HUES64 (cell line): Measurements from ENCODE around the gene GLRA2.

Experiments
- H3K27ac ChIP-seq: 2 replicates; pipeline ENCODE4 v1.7.0; 2013; ENCODE audit warnings: low read depth, low read length, inconsistent platforms
- H3K27me3 ChIP-seq: 2 replicates; pipeline ENCODE4 v1.6.1; 2013; ENCODE audit warnings: mild to moderate bottlenecking, low read length; ENCODE audit not compliant: insufficient read depth
- H3K36me3 ChIP-seq: 2 replicates; pipeline ENCODE4 v1.6.1; 2013; ENCODE audit warnings: mild to moderate bottlenecking, low read length; ENCODE audit not compliant: insufficient read depth
- H3K4me1 ChIP-seq: 2 replicates; pipeline ENCODE4 v1.6.1; 2013; ENCODE audit warnings: mild to moderate bottlenecking, low read length, moderate library complexity; ENCODE audit not compliant: insufficient read depth
- H3K4me3 ChIP-seq: 2 replicates; pipeline ENCODE4 v1.5.1; 2013; ENCODE audit warnings: mild to moderate bottlenecking, low read length, moderate library complexity
- H3K9ac ChIP-seq: 2 replicates; pipeline ENCODE4 v1.6.1; 2013; ENCODE audit warnings: mild to moderate bottlenecking, low read depth, low read length
- H3K9me3 ChIP-seq: 2 replicates; pipeline ENCODE4 v1.6.1; 2013; ENCODE audit warnings: low read depth, low read length; ENCODE audit not compliant: insufficient read depth
- WGBS: fragments of 150-250, 120-280 bp; methylation state at CpG from one replicate; pipeline ENCODE4 v1.1.7; 2013; ENCODE audit warnings: missing lambda C conversion rate; 5-methylcytosine and 5-hydroxymethylcytosine counted together

The GLRA2 gene

GRCh38 chrX:14712096-14712495 lies 182.8 kb downstream of the GLRA2 start:
- Histone ChIP-seq H3K27me3 (no peaks in the 10 kb centered on the region), H3K9me3 (no peaks in the 10 kb centered on the region), H3K9ac (no peak overlapping the region), H3K27ac (no peak overlapping the region), H3K36me3 (no peaks in the 10 kb centered on the region), H3K4me1 (no peaks in the 10 kb centered on the region), H3K4me3 (no peak overlapping the region)
- WGBS = 82% methylated on average over 2 of the region's 3 CpGs

DNA sequence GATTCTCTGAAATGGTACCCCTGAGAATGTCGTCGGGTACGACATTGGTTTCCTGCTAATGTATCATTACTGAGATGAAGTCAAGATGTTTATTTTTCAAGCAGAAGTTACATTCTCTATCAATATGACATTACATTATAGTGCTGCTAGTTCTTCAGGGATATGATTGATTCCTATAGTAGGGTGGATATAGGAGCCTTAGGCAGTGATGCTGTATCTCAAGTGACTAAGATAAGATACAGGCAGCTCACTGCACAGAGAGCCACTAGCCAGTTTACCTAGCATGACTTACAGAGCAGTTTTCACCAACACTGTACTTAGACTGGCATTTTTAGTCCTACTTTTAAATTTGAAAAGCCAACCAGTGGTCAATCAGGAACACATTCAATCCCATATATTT lies 188.6 kb downstream of the GLRA2 start:
- 88% methylated on average over 3 of the region's 3 CpGs for WGBS
- H3K36me3 ChIP-seq = no peaks in the 10 kb centered on the region
- no peaks in the 10 kb centered on the region for H3K4me1 ChIP-seq
- no peak overlapping the region for H3K9ac ChIP-seq
- H3K4me3 ChIP-seq = no peak overlapping the region
- H3K27ac ChIP-seq = no peak overlapping the region
- no peaks in the 10 kb centered on the region for H3K27me3 ChIP-seq
- H3K9me3 ChIP-seq = no peaks in the 10 kb centered on the region

DNA sequence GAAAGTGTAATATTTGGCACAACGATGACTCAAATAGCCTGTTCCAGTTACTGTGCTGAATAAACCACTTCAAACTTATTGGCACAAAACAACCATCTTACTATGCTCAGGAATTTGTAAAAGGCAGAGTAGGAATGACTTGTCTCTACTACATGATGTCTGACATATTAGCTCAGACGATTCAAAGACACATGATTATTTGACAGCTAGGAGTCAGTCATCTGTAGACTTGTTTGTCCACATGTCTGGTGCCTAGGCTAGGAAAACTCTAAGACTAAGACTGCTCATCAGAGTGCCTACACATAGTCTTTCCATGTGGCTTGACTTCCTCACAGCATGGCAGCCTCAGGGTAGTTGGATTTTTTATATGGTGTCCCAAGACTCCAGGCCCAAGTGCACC lies 189.1 kb downstream of the GLRA2 start:
- H3K36me3 ChIP-seq = no peaks in the 10 kb centered on the region
- no peaks in the 10 kb centered on the region for H3K9me3 ChIP-seq
- no peak overlapping the region for H3K9ac ChIP-seq
- H3K4me1 ChIP-seq = no peaks in the 10 kb centered on the region
- no peak overlapping the region for H3K4me3 ChIP-seq
- no peak overlapping the region for H3K27ac ChIP-seq
- H3K27me3 ChIP-seq = no peaks in the 10 kb centered on the region
- 87% methylated on average over 1 of the region's 2 CpGs for WGBS

DNA sequence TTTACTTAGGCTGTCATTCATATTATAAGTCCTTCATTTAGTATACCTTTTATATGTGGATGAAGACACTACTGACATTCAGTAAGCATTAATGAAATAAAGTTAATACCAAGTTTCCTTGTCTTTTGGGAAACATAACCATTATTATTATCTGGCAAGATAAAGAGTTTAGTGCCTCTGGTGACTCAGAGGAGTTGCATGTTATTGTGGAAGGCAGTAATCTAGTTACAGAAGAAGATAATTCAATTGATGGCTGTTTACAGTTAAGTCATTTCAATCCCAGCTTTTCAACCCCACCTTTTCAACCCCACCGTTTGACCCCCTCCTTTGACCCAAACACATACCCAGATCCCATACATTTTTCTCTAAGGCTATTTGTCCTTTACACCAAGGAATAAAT lies 199.7 kb downstream of the GLRA2 start:
- Histone ChIP-seq H3K4me3 (no peak overlapping the region), H3K36me3 (no peaks in the 10 kb centered on the region), H3K4me1 (no peaks in the 10 kb centered on the region), H3K27ac (no peak overlapping the region), H3K9me3 (no peaks in the 10 kb centered on the region), H3K9ac (no peak overlapping the region), H3K27me3 (no peaks in the 10 kb centered on the region)
- WGBS = 75% methylated on average over 1 of the region's 1 CpG

GRCh38 chrX:14738643-14739042 lies 209.3 kb downstream of the GLRA2 start:
- Histone ChIP-seq H3K4me1 (no peaks in the 10 kb centered on the region), H3K4me3 (no peak overlapping the region), H3K27me3 (no peaks in the 10 kb centered on the region), H3K27ac (no peak overlapping the region), H3K9me3 (no peaks in the 10 kb centered on the region), H3K36me3 (no peaks in the 10 kb centered on the region), H3K9ac (no peak overlapping the region)
- 97% methylated on average over 2 of the region's 4 CpGs for WGBS

- H3K27ac ChIP-seq = no peak overlapping the region
- no peak overlapping the region for H3K9ac ChIP-seq
- no peaks in the 10 kb centered on the region for H3K9me3 ChIP-seq
- 0 out of 2 replicates have a peak, but pooled peaks cover 4% of the 10 kb centered on the region for H3K4me1 ChIP-seq
- no peaks in the 10 kb centered on the region for H3K27me3 ChIP-seq
- no peaks in the 10 kb centered on the region for H3K36me3 ChIP-seq
- WGBS = 89% methylated on average over 4 of the region's 4 CpGs
- H3K4me3 ChIP-seq = no peak overlapping the region
Observed at GRCh38 chrX:14753441-14753840, 224.1 kb downstream of the GLRA2 start.

DNA sequence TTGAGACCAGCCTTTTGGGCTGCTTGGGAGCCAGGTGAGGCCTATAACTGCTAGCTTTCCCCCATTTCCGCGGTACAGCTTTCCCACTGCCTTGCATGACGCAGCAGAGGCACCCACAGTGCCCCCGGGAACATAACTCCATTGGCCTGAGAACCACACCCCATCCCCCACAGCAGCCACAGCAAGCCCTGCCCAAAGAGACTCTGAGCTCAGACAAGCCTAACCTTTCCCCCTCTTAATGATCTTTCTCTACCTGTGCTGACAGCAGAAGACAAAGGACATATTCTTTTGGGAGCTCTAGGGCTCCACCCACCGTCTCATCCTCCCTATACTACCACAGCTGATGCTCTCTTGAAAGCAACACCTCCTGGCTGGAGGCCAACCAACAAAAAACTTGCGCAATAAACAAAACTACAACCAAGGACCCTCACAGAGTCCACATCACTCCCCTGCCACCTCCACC lies 228.7 kb downstream of the GLRA2 start:
- H3K9me3 ChIP-seq = no peaks in the 10 kb centered on the region
- H3K9ac ChIP-seq = no peak overlapping the region
- WGBS = 90% methylated on average over 6 of the region's 6 CpGs
- H3K4me1 ChIP-seq = 0 out of 2 replicates have a peak, but pooled peaks cover 4% of the 10 kb centered on the region
- no peak overlapping the region for H3K4me3 ChIP-seq
- H3K36me3 ChIP-seq = no peaks in the 10 kb centered on the region
- H3K27ac ChIP-seq = no peak overlapping the region
- no peaks in the 10 kb centered on the region for H3K27me3 ChIP-seq

DNA sequence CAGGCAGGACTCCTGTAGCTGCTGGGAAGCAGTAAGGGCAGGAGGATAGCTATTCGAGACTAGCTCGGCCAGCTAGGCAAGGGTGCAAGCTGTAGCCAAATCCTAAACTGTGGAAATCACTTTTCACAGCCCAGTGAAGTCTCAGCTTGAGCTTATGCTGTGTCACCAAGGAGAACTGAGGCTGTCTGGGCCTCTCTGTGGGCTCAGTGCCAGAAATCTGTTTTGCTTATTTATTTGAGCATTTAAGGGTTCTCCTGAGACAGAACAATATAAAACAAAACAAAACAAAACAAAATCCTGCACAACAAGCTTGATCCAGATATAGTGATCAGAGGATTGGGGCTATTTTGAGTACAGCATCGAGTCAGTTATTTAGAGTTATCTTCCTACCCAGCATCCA lies 246.1 kb downstream of the GLRA2 start:
- Histone ChIP-seq H3K36me3 (no peaks in the 10 kb centered on the region), H3K4me3 (no peak overlapping the region), H3K4me1 (no peaks in the 10 kb centered on the region), H3K27ac (no peak overlapping the region), H3K27me3 (no peaks in the 10 kb centered on the region), H3K9me3 (no peaks in the 10 kb centered on the region), H3K9ac (no peak overlapping the region)
- 93% methylated on average over 2 of the region's 3 CpGs for WGBS

- H3K9ac ChIP-seq = no peak overlapping the region
- no peak overlapping the region for H3K27ac ChIP-seq
- no peaks in the 10 kb centered on the region for H3K4me1 ChIP-seq
- no peak overlapping the region for H3K4me3 ChIP-seq
- H3K9me3 ChIP-seq = no peaks in the 10 kb centered on the region
- 89% methylated on average over 2 of the region's 2 CpGs for WGBS
- no peaks in the 10 kb centered on the region for H3K27me3 ChIP-seq
- no peaks in the 10 kb centered on the region for H3K36me3 ChIP-seq
Observed at GRCh38 chrX:14776901-14777300, 247.6 kb downstream of the GLRA2 start.

DNA sequence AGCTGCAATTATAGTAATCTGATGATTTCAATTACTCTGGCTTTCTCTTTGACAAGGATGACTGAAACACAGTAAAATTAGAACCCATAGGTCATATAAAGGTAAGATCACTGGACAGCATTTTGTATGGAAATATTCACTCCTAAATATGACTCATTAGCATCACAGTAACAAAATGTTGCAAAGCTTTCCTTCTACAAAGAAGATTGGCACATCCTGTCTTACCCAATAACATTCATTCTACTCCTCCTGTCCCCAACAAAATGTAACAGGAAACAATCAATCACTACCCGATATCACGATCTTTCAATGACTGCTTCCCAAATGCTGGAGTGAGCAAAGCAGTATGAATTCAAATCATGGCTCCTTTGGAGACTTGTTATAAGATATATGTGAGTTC lies 248.2 kb downstream of the GLRA2 start:
- Histone ChIP-seq H3K9me3 (no peaks in the 10 kb centered on the region), H3K27me3 (no peaks in the 10 kb centered on the region), H3K4me1 (no peaks in the 10 kb centered on the region), H3K36me3 (no peaks in the 10 kb centered on the region), H3K27ac (no peak overlapping the region), H3K9ac (no peak overlapping the region), H3K4me3 (no peak overlapping the region)
- 96% methylated on average over 2 of the region's 2 CpGs for WGBS

- Histone ChIP-seq H3K27me3 (no peaks in the 10 kb centered on the region), H3K27ac (no peak overlapping the region), H3K4me3 (no peak overlapping the region), H3K36me3 (no peaks in the 10 kb centered on the region), H3K4me1 (no peaks in the 10 kb centered on the region), H3K9ac (no peak overlapping the region), H3K9me3 (no peaks in the 10 kb centered on the region)
- WGBS = 90% methylated on average over 1 of the region's 1 CpG
Observed at GRCh38 chrX:14779580-14779979, 250.2 kb downstream of the GLRA2 start.
